HG02973 (cell line): Measurements from ENCODE around the gene BCAM.
A peak's percentile ranks its signal among the peaks of the same experiment; 100 is the strongest.
"Not testable (repeated sequence)": the region's sequence is repeated elsewhere in the genome, so short reads cannot be mapped to it uniquely, and the experiment has no call there.

ENCODE experiments used
- ATAC-seq: cut with Tn5 transposase; IDR thresholded peaks from one replicate; pipeline ENCODE4 v1.9.1; 2021; ENCODE audit warnings: moderate library complexity; ENCODE audit not compliant: unreplicated experiment

The BCAM gene

GRCh38 chr19:44816301-44816700, 7.4 kb downstream of the BCAM start:
- no peak for ATAC-seq

DNA sequence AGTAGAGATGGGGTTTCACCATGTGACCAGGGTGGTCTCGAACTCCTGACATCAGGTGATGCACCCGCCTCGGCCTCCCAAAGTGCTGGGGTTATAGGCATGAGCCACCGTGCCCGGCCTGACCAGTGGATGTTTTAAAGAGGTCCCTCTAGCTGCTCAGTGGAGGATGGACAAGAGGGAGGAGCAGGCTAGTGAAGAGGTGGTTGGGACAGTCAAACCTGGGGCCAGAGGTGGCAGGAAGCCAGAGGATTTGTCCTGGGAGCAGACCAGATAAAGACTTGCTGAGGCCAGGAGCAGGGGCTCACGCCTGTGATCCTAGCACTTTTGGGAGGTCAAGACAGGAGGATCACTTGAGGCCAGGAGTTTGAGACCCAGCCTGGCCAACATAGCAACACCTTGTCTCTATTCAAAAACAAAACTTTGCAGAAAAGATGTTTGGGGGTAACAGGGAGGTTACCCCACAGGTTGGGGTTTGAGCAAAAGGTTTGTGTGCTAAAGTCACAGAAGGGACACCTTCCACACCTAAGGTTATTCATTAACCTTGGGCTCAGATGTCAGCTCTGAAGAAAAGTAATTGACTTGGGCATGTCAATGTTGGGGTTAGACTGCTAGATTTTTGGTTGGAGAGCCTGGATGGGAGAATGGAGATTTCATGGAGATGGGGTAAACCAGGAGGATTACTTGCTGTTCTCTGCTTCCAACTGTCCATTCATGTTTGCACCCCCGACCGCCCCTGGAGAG, 9.0 kb downstream of the BCAM start:
- no peak for ATAC-seq

DNA sequence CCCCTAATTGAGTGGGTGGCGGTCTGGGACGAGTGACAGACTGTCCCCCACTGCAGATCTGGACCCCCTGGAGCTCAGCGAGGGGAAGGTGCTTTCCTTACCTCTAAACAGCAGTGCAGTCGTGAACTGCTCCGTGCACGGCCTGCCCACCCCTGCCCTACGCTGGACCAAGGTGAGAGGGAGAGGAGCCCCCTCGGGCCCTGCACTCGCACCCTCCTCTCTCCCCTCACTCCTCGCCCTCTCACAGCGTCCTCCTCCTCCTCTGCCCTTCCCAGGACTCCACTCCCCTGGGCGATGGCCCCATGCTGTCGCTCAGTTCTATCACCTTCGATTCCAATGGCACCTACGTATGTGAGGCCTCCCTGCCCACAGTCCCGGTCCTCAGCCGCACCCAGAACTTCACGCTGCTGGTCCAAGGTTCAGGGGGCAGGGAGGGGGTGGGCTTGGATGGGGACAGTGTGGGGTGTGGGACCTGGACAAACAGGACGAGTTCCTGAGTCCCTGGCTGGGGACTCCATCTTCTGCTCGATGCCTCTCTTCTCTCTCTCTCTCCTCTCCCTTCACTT, 9.6 kb downstream of the BCAM start:
- ATAC-seq: no peak

DNA sequence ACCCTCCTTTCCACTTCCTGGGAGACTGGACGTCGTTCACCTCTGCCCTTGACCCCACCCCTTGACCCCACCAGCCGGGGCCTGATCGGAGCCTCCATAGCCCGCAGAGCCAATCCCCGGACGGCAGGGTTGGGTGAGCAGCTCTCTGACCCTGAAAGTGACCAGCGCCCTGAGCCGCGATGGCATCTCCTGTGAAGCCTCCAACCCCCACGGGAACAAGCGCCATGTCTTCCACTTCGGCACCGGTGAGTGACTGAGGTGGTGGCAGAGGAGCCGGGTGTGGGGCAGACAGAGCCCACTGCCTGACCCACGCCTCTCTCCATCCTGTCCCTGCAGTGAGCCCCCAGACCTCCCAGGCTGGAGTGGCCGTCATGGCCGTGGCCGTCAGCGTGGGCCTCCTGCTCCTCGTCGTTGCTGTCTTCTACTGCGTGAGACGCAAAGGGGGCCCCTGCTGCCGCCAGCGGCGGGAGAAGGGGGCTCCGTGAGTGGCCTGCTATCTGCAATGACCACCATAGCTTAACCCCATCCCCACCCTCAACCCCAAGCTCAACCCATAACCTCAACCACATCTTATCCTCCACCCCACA, 10.4 kb downstream of the BCAM start:
- no peak for ATAC-seq

DNA sequence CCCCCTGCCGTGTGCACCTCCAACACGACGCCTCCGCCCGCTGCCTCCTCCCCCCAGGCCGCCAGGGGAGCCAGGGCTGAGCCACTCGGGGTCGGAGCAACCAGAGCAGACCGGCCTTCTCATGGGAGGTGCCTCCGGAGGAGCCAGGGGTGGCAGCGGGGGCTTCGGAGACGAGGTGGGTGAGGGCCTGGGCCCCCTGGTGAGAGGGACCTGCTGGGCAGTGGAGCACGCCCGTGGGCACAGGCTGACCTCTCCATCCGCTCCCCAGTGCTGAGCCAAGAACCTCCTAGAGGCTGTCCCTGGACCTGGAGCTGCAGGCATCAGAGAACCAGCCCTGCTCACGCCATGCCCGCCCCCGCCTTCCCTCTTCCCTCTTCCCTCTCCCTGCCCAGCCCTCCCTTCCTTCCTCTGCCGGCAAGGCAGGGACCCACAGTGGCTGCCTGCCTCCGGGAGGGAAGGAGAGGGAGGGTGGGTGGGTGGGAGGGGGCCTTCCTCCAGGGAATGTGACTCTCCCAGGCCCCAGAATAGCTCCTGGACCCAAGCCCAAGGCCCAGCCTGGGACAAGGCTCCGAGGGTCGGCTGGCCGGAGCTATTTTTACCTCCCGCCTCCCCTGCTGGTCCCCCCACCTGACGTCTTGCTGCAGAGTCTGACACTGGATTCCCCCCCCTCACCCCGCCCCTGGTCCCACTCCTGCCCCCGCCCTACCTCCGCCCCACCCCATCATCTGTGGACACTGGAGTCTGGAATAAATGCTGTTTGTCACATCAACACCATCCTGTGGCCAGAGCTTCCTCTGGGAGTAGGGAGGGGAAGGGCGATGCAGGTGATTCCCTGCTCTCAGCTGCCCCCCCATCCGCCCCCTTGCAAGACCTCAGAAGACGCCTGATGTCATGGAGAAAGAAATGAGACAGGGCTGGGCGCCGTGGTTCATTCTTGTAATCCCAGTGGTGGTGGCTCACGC, 12.0 kb downstream of the BCAM start:
- no peak for ATAC-seq

GRCh38 chr19:44822177-44822576, 13.3 kb downstream of the BCAM start:
- no peak for ATAC-seq

DNA sequence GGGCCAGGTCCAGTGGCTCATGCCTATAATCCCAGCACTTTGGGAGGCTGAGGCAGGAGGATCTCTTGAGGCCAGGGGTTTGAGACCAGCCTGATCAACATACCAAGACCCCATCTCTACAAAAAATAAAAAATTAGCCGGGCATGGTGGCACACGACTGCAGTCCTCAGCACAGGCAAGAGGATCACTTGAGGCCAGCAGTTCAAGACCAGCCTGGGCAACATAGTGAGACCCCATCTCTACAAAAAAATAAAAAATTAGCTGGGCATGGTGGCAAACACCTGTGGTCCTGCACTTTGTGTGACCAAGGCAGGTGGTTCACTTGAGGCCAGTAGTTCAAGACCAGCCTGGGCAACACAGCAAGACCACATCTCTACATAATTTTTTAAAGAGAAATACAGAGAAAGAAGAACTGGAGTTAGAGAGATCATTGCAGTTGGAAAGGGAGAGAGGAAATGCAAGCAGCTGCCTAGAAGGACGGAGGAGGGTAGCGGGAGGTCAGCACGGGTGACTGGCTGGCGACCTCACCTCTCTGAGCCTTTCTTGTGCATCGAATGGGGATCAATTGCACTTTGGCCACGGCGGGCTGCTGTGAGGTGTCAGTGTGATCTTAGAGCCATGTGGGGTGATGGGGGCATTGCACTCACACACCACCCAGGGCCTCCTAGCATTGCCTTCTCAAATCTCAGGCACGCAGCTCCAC, 13.9 kb downstream of the BCAM start:
- no peak for ATAC-seq

GRCh38 chr19:44823373-44823698, 14.4 kb downstream of the BCAM start:
- ATAC-seq: no peak

DNA sequence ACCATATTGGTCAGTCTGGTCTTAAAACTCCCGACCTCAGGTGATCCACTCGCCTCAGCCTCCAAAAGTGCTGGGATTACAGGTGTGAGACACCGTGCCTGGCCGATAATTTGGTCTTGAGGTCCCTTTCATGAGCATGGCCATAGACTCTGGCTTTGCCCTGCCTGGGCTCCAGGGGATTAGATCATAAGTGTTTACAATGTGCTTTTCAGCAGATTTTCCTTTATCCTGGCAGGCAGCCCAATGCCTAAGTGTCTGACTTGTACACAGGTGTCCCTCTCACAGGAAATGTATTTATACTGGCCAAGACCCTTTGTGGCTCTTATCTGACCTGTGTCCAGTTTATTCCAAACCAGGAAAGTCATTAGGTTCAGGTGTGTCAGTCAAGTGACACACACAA, 15.9 kb downstream of the BCAM start:
- ATAC-seq: no peak

- not testable (repeated sequence) for ATAC-seq
Measured at GRCh38 chr19:44832875-44833274, 24.0 kb downstream of the BCAM start.

- ATAC-seq: not testable (repeated sequence)
Measured at GRCh38 chr19:44834399-44834798, 25.5 kb downstream of the BCAM start.

DNA sequence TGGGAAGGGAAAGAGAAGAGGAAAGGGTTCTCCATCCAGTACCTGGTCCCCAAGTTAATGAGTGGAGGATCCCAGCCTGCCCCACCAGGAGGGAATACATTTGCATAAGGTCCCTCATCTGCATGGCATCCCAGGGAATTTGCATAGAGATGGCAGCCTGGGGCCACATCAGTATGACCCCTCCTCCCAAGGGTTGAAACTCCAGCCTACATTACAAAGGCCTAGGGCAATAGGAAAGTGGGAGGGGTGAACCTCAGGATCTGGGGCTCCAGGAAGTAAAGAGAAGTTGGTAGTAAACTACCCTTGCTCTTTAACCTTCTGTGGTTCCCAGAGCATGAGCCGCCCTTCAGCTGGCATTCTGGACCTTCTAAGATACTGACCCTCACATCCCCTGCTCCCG, 30.4 kb downstream of the BCAM start:
- ATAC-seq: no peak

GRCh38 chr19:44840811-44841210, 31.9 kb downstream of the BCAM start:
- ATAC-seq: no peak

DNA sequence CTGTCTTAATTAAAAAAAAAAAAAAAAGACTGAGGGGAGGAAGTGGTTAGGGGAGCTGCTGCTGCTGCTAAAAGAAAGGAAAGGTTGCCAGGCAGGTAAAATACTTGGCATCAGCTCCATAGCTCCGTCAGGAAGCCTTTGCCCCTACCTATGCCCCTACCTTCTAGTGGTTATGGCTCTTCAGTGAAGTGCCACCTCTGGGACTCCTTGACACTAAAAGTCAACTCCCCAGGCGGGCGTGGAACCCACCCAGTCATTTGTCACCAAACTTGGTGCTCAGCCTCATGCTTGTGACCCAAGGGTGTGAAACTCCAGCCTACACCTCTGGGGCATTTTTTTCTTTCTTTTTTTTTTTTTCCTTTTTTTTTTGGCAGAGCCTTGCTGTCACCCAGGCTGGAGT, 32.3 kb downstream of the BCAM start:
- no peak for ATAC-seq

GRCh38 chr19:44845286-44845611, 36.3 kb downstream of the BCAM start:
- no peak for ATAC-seq

- peak; percentile 55 for ATAC-seq
Measured at GRCh38 chr19:44845612-44846454, 36.9 kb downstream of the BCAM start, which contains the start of gene NECTIN2. Gene NECTIN2, plus strand, starts transcription at chr19:44846297. Its CDS starts 229 bp downstream, at chr19:44846526.

- no peak for ATAC-seq
Measured at GRCh38 chr19:44846455-44847143, 37.7 kb downstream of the BCAM start.

DNA sequence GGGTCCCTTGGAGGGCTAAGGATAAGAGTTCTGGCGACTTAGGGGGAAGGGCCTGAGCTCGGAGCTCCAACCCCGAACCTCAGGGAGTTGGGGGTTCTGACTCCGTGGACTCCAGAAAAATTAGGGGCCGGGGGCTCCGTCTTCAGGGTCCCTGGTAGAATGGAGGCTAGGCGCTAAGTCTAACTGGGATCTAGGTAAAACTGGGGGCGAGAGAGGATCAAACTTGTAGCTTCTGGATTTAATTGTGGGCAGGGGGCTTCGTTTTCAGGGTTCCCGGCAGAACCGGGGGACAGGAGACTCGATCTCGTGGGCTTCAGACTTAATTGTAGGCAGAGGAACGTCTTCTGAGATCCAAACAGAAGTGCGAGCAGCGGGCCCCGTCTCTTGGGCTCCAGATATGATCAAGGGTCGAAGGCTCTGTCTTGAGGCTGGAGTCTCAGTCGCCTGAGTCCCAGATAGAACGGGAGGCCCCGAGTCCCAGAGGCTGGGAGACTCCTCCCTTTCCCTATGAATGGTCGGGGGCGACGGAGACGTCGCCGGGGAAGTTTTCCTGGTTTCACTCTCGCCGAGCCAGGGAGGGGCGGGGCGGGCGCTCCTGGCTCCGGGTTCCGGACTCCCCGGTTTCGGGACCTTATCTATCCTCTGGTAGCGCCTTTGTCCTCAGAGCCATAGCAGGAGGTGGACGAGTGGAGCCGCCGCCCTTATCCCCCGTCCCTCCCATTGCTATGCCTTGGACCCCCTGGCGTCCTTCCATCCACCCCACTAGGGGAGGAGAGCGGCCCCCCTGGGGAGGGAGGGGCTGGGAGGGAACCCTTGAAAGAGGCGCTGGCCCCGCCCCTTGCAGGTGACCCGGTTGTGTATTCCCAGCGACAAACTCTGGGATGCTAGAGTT, 38.5 kb downstream of the BCAM start:
- no peak for ATAC-seq
